Ecto neural progenitor cell (in vitro differentiated cells): Measurements from ENCODE around the gene UPK1B.

Experiments
- DNase-seq: peaks from one replicate; pipeline ENCODE4 v3.0.0-alpha.2; 2018; ENCODE audit warnings: low spot score

UPK1B gene

GRCh38 chr3:119176778-119177177 lies 3.4 kb downstream of the UPK1B start:
- DNase-seq = no peak

- DNase-seq = no peak
Observed at GRCh38 chr3:119177321-119177720, 3.9 kb downstream of the UPK1B start.

- no peak for DNase-seq
Observed at GRCh38 chr3:119181765-119182164, 8.4 kb downstream of the UPK1B start.

GRCh38 chr3:119184111-119184510 lies 10.7 kb downstream of the UPK1B start:
- no peak for DNase-seq

- no peak for DNase-seq
Observed at GRCh38 chr3:119184796-119185570, 11.6 kb downstream of the UPK1B start.

GRCh38 chr3:119187266-119187665 lies 13.9 kb downstream of the UPK1B start:
- no peak for DNase-seq

GRCh38 chr3:119191800-119192199 lies 18.4 kb downstream of the UPK1B start:
- DNase-seq = no peak

GRCh38 chr3:119194237-119195150 lies 21.1 kb downstream of the UPK1B start:
- DNase-seq = no peak

- no peak for DNase-seq
Observed at GRCh38 chr3:119195151-119195476, 21.7 kb downstream of the UPK1B start.

GRCh38 chr3:119195911-119196310 lies 22.5 kb downstream of the UPK1B start:
- no peak for DNase-seq

- no peak for DNase-seq
Observed at GRCh38 chr3:119205209-119205608, 31.8 kb downstream of the UPK1B start.

GRCh38 chr3:119205685-119206084 lies 32.3 kb downstream of the UPK1B start:
- no peak for DNase-seq

GRCh38 chr3:119206611-119207511 lies 33.5 kb downstream of the UPK1B start:
- no peak for DNase-seq

- DNase-seq = no peak
Observed at GRCh38 chr3:119207512-119207875, 34.1 kb downstream of the UPK1B start.

- no peak for DNase-seq
Observed at GRCh38 chr3:119211193-119211592, 37.8 kb downstream of the UPK1B start.

GRCh38 chr3:119211803-119212202 lies 38.4 kb downstream of the UPK1B start:
- no peak for DNase-seq

GRCh38 chr3:119219069-119219468 lies 45.7 kb downstream of the UPK1B start:
- DNase-seq = no peak

- no peak for DNase-seq
Observed at GRCh38 chr3:119220198-119220597, 46.8 kb downstream of the UPK1B start.

GRCh38 chr3:119220970-119221667 lies 47.7 kb downstream of the UPK1B start:
- no peak for DNase-seq

GRCh38 chr3:119221779-119222320 lies 48.5 kb downstream of the UPK1B start:
- DNase-seq = no peak

- DNase-seq = no peak
Observed at GRCh38 chr3:119222391-119222790, 49.0 kb downstream of the UPK1B start.
